CD4-positive, alpha-beta T cell treated with Interleukin-21 for 1 hour (primary cell): Measurements from ENCODE around the gene EGFL7.

Experiments
- DNase-seq: peaks from one replicate; pipeline ENCODE4 v3.0.0-alpha.2; 2020

EGFL7 gene

GRCh38 chr9:136675477-136676296 is 13.0 kb downstream of the EGFL7 start:
- no peak for DNase-seq

- DNase-seq, result no peak
Measured at GRCh38 chr9:136676297-136676794, 13.6 kb downstream of the EGFL7 start.

- no peak for DNase-seq
Measured at GRCh38 chr9:136676920-136677686, 14.4 kb downstream of the EGFL7 start.

GRCh38 chr9:136678034-136678433 is 15.3 kb downstream of the EGFL7 start:
- DNase-seq, result no peak

DNA sequence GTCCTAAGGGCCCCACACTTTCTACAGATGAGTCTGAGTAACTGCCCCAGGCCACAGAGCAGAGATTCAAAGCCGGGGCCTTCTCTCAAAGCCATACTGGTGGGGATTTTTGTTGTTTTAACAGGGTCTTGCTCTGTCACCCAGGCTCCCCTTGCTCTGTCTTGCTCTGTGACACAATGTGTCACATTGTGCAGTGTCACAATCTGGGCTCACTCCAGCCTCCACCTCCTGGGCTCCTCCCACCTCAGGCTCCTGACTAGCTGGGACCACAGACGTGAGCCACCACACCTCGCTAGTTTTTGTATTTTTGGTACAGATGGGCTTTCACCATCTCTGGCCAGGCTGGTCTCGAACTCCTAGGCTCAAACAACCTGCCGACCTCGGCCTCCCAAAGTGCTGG is 15.9 kb downstream of the EGFL7 start:
- DNase-seq, result no peak

DNA sequence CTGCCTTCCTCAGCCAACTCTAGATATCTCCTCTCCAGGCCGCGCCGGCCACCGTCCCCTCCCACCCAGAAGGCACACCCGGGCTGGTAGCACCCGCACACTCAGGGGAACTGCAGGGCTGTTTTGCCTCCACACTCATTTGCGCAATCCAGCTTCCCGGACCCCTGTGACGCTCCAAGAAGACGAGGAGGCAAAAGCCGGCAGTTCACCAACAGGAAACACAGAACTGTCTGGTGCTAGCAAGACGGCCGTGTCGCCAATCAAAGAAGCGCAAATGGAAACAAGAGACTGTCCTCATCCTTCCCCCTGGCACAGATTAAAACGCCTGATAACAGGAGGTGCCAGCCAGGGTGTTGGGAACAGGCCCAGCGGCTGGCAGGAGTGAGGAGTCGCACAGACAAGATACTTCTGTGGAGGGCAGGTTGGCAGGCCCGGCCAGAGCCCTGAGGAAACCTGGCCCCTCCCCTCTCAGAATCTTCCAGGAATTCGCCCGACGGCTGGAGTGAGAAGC is 16.8 kb downstream of the EGFL7 start:
- no peak for DNase-seq

DNA sequence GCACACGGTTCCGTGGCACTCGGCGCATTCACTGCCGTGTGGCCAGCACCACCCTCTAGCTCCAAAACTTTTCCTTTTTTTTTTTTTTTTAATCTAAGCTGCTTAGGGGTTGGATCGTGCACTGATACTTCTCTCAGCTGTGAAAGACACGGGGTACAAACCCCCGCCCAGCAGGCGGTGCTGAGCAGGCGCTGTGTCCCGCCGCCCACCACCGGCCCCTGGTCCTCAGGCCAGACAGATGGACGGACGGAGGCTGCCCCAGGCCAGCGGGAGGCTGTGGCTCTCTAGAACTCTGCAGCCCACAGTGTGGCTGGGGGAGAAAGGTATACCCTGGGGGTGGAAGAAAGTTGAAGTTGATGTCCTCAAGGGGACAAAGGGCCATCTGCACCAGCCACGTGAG is 18.3 kb downstream of the EGFL7 start:
- no peak for DNase-seq

DNA sequence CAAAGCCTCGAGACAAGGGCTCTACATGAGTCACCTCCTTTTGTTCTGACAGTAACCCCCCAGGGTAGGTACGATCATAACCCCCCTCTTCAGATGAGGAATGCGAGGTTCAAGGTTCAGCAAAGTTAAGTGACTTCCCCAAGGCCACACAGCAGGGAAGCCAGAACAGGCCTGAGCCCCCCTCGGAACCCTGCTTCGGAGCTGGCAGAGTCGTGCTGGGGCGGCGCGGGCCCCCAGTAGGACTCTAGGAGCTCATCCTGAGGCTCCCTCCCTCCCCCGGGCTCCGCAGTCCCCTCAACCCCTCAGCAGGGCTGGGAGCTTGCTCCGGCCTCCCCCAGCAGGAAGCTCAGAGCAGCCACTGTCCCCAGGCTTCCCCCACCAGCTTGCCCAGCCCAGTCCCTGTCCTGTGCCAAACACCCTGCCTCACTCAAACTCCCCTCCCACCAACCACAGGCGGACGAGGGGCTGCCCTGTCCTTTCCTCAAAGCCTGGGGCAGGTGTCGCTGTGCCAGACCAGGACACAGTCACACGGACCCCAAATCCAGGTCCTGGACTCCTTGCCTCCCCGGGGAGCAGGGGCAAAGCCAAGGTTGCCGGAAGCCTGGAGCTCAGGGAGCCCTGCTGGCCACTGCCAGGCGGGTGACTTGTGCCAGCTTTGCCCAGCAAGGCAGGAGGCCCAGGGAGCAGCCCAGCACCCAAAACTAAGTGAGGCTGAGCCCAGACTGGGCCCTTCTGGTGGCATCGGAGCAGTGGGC is 19.4 kb downstream of the EGFL7 start:
- no peak for DNase-seq

- no peak for DNase-seq
Measured at GRCh38 chr9:136682710-136683109, 20.0 kb downstream of the EGFL7 start.

GRCh38 chr9:136683173-136683745 is 20.5 kb downstream of the EGFL7 start:
- DNase-seq, result no peak

DNA sequence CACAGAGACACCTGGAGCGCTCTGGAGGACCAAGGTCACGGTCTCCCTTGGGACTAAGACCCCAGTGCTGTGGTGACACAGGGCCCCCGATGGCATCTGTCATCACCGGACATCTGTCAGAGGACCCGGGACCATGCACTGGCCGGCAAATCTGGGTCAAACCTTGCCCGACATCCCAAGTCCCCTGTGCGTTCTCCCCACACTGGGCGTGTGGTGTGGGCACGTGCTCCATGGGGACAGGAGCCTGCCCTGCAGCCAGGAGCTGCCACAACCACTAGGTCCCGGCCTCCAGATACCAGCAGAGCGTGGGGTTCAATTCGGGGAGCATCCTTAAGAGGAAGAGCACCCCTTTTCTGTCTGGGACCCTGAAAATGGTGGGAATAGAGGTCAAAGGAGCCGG is 21.0 kb downstream of the EGFL7 start:
- no peak for DNase-seq

GRCh38 chr9:136684339-136684738 is 21.6 kb downstream of the EGFL7 start:
- DNase-seq, result no peak

GRCh38 chr9:136684799-136685198 is 22.1 kb downstream of the EGFL7 start:
- no peak for DNase-seq

GRCh38 chr9:136685216-136685615 is 22.5 kb downstream of the EGFL7 start:
- DNase-seq, result no peak

DNA sequence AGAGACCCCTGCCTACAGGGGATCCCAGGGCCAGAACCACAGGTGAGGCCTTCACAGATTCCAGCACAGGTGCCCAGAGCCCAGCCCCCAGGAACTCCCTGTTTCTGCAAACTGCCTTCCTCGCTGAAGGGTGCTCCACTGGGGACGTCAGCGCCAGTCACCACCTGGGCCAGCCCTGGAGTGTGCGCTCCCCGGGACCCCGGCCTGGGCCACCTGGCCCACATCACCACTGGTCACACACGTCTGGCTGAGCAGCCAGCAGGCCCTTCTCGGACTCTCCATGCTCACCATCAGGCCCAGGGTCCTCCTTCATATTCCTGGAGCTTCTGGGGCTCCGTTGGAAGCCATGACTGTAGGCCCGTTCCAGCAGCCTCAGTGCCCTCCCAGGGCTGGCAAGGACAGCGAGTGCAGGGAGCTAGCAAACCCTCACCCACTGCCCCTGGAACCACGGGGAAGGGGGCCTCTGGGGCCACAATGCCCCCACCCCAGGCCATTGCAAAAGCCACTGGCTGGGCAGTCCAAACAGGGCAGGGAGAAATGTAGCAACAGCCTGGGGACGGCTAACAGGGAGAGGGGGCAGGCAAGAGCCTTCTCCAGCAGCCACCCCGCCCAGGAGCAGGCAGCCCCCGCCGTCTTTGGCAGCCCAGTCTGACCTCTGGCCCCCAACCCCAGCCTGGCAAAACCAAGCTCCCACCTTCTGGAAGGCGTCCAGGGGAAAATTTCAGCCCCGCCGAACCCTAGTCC is 23.2 kb downstream of the EGFL7 start:
- DNase-seq, result no peak

GRCh38 chr9:136686534-136686793 is 23.7 kb downstream of the EGFL7 start:
- DNase-seq, result no peak

DNA sequence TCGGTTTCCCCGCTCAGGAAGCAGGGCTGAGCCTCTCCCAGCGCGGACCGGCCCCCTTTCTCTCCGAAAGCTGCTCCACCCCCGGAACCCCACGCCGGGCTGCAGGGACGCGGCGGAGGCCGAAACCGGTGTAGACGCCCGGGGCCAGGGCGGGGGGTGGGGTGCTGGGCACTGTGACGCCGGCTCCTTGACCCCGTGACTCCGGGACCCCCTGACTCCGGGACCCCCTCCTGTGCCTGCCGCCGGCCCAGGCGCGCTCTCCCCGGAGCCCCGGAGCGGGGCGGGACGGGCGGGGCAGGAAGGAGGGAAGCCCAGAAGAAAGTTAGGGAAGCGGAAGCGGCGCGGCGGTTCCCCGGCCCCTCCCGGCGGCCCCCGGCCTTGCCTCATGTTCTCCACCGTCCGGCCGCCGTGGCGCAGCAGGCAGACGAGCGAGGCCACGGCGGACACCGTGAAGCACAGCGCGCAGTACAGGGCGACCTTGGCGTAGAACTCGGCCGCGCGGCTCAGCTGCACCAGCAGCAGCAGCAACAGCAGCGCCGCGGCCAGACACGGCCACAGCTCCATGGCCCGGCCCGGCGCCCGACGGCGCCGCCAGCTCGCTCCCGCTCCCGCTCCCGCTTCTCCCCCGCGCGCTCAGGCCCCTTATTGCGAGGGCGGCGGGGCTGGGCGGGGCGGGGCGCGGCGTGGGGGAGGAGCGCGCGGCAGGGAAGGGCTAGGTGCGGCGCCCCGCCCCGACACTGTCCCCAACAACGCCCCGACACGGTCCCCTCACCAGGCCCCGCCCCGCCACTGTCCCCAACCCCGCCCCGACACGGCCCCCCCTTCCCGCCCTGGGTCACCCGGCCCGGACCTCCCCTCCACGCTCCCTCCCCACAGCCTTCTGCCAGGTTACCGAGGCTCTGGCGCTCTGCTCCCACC is 24.3 kb downstream of the EGFL7 start, which contains the start of gene AGPAT2:
Gene AGPAT2 (minus strand): TSS at position 664 of the 918 bp plus-strand sequence. CDS start 100 bp downstream, at position 564.
- peak; percentile 70 for DNase-seq

- DNase-seq, result no peak
Measured at GRCh38 chr9:136687721-136688223, 25.1 kb downstream of the EGFL7 start.

DNA sequence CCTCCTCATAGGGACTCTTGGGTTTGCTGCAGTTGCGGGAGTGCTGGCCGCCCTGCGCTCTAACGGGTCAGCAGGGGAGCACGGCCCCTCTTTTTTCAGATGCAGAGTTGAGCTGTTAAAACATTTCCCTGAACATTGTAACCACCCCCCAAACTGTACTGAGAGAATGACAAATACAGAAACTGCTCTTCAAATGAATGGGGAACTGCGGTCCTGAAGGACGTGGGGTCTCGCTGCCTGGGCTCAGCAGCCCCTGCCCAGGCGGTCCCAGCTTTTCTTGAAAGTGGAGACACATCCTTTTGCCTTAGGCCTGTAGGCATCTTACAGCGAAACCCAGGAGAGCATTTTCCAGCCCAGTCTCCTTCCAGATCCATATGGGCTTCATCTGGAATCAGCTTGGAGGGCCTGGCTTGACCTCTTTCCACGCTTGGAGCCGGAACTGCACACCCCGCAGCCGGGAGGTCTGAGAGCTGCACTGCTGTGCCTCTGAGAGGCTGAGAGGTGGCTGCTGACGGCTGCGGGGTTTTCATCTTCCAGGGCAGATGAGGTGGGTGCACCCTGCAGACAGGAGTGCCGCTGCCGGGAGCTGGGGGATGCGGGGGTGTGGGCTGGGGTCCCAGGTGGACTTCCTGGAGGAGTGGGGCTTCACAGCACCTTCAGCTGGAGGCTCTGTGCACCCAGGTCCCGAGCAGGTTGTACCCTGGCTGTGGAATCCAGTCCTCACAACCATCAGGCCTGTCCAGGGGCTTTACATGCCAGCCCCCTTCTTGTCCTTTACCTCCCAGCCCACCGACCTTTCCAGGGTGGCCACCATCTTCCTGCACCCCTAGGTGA is 25.8 kb downstream of the EGFL7 start:
- no peak for DNase-seq

GRCh38 chr9:136689108-136689460 is 26.4 kb downstream of the EGFL7 start:
- DNase-seq, result no peak
